Activated T-cell treated with anti-CD3 and anti-CD28 coated beads for 4 hours (primary cell): ENCODE results near the gene PPP3CA.
"Not testable (repeated sequence)": the region's sequence is repeated elsewhere in the genome, so short reads cannot be mapped to it uniquely, and the experiment has no call there.

ENCODE experiments used
- DNase-seq: peaks from one replicate; pipeline ENCODE4 v3.0.0-alpha.2; 2020

Gene PPP3CA

GRCh38 chr4:101033986-101034385 lies 313.3 kb downstream of the PPP3CA start:
- no peak for DNase-seq

DNA sequence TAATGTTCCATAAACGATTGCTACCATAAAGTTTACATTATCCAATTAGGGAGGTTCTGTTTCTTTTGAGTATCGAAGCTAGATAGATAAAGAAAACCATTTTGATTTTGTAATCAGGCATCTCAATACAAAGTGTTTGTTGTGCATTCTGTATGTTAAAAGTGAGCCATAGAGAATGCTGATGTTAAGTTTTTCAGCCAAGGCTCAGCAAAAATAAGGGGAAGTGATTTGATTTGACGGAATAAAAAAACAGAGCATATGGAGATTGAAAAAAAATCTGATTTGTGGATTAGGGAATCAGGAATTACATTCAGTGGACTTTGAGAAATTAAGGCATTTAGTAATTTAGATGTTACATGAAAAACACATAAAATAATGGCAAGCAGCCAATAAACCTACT lies 314.8 kb downstream of the PPP3CA start:
- no peak for DNase-seq

DNA sequence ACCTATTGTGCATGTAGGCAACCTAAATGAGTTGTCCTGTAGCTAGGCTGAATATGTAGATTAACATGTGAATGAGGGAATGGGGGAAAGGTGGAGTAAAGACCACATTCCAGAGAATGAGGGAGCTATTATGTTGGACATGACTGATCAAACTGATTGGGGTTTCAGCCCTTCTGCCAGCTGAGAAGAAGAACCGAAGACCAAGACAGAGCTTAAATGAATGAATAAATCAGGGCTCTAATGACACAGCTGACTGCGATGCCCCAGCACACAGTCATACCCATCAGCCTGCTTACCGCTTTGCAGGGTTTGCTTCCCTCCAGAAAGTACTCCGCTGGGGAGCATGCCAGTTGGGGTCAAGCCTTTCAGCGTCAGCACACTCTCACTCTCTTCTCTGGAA lies 315.4 kb downstream of the PPP3CA start:
- no peak for DNase-seq

DNA sequence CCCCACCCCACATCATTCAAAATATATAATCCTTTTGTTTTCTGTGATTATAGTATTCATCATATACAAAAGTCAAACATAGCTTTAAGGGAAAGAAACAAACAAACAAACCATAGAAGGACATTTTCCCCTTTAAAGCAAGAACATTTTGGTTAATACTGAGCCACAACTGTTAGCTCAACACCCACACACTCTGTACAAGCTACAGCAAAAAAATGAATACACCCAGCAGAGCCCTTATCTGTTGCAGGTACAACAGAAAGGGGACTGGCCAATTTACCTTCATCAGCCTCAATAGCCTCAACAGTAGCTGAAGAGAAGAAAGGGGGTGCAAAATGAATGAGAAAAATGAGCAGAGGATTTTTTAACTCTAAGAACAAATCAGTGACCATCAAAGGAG lies 318.4 kb downstream of the PPP3CA start:
- DNase-seq = no peak

- DNase-seq = no peak
Observed at GRCh38 chr4:101027721-101028120, 319.6 kb downstream of the PPP3CA start.

GRCh38 chr4:101025755-101026154 lies 321.6 kb downstream of the PPP3CA start:
- no peak for DNase-seq

GRCh38 chr4:101022151-101023024 lies 324.9 kb downstream of the PPP3CA start:
- no peak for DNase-seq

DNA sequence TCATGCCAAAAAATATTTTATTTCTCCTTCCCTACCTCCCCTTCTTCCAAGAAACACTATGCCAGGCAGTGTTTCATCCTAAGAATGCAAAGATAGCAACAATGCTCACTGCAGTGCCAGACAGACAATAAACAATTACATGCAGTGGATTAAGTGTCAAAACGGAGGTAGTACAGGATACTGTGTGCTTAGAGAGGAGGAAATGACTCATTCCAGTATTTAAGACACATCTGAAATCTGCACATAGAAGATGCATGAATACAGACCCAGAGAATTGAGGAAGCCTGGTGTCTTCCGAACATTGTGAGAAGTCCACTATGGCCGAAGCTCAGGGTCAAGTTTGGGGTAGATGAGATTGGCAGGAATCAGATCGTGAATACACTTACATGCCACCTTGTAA lies 326.4 kb downstream of the PPP3CA start:
- no peak for DNase-seq

DNA sequence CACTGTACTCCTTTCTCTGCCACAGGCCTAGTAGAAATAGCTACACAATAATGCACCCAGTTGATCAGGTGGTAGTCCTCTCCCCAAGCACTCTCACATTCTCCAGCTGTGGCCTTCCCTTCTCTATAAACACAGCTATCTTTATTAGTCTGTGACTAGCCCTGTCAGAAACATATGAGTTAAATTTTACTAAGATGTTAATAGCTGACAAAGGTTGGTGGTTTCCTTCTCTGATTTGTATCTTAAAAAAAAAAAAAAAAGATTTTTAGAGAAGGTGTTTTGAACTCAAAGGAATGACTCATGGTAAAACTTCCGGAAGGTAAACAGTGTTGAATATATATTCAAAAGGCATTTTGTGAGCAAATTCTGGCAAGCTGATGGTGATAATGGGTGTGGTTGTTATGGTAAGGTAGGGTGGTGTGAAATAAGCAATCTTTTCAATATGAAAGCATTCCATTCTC lies 327.4 kb downstream of the PPP3CA start:
- DNase-seq = no peak

DNA sequence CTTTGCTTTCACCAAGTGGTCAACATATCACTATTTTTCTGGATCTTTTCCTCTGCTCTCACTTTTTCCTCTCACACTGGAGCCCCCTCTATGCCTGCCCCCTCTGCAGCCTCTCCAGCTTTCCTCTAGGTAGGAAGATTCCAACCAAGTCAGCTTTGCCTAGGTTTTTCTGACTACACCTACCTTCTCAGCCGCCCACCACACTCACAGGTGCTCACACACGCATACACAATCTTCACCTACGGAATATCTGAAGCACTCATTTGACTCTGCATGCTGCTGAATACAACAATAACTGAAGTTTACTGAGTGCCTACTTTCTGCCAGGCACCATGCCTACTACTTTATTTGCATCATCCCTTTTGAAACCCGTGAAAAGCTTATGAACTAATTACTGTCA lies 328.0 kb downstream of the PPP3CA start:
- no peak for DNase-seq

DNA sequence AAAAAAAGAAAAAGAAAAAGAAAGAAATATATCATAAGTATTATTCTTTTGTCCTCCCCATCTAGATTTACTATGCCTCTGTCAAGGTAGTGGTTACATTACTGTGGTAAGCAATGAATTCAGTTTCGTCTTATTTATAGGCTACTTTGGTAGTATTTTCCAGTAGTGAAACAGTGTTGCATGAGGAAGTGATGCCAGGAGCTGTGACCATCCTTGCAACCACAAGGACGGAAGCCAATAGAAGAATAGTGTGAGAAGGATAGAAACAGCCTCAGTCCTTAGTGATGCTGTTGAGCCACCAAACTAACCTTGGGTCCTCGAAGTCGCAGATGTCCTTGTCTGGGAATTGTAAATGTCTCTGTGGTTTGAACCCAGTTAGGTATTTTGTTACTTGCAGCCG lies 328.5 kb downstream of the PPP3CA start:
- no peak for DNase-seq

GRCh38 chr4:101014417-101014816 lies 332.9 kb downstream of the PPP3CA start:
- DNase-seq = no peak

DNA sequence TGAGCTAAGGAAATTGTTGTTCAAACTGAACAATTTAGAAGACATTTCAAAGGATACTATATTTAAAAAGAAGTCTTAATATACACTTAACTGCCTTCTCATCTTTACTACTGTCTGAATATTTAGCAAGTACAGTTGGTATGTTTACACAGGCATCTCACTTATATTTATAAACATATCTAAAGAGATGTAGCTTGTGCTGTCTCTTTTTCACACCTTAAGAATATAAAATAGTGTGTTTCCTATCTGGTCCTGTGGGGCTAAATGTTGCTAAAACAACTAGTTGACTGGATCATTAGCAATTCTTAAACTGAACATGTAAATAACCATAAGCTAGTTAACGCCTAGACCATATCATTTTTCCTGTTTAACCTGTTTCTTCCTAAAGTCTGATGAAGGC lies 336.3 kb downstream of the PPP3CA start:
- no peak for DNase-seq

DNA sequence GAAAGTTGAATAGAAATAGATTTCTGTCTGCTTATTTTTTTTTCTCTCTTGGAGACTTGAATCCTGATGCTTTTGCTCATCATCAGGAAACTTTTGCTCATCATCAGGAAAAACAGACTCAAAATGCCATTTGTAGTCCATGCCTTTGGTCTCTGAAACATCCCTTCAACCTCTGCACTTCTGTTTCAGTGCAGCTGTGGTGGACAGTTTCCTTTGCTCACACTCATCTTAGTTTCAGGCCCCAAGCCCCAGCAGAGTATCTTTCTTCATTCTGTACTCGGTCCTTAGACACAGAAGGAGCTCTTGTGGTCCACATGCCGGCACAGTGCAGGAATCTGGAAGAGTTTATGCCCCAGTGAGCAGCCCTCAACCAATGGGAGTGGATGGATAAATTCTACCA lies 337.9 kb downstream of the PPP3CA start:
- no peak for DNase-seq

DNA sequence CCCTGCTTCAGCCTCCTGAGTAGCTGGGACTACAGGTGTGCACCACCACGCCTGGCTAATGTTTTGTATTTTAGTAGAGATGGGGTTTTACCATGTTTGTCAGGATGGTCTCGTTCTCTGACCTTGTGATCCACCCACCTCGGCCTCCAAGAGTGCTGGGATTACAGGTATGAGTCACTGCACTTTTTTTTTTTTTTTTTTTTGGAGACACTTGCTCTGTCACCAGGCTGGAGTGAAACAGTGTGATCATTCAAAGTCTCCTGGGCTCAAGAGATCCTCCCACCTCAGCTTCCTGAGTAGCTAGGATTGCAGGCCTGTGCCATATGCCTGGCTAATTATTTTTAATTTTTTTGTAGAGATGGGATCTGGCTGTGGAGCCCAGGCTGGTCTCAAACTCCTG lies 338.8 kb downstream of the PPP3CA start:
- no peak for DNase-seq

- no peak for DNase-seq
Observed at GRCh38 chr4:101005659-101006058, 341.7 kb downstream of the PPP3CA start.

- DNase-seq = no peak
Observed at GRCh38 chr4:101000496-101000895, 346.8 kb downstream of the PPP3CA start.

GRCh38 chr4:100995671-100996070 lies 351.7 kb downstream of the PPP3CA start:
- DNase-seq = no peak

- DNase-seq = not testable (repeated sequence)
Observed at GRCh38 chr4:100995002-100995401, 352.3 kb downstream of the PPP3CA start.

- DNase-seq = not testable (repeated sequence)
Observed at GRCh38 chr4:100991332-100992069, 355.8 kb downstream of the PPP3CA start.

DNA sequence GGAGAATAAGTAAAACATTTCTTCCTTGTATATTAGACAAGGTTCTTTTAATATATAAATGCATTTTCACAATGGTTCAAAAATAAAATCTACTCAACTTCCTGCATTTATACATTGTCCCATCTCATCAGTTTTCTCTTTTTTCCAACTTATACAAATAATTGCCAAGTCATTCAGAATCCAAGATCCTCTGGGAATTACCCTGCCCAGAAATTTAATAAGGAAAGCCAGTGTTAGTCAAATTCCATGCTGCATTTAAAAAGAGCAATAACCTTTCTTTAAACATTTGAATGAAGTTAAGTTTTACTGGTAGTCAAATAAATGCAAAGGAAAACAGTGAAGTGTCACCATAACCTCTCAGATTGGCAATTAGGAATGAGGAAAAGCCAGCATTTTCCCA lies 357.9 kb downstream of the PPP3CA start:
- no peak for DNase-seq

- DNase-seq = no peak
Observed at GRCh38 chr4:100988876-100989275, 358.4 kb downstream of the PPP3CA start.

DNA sequence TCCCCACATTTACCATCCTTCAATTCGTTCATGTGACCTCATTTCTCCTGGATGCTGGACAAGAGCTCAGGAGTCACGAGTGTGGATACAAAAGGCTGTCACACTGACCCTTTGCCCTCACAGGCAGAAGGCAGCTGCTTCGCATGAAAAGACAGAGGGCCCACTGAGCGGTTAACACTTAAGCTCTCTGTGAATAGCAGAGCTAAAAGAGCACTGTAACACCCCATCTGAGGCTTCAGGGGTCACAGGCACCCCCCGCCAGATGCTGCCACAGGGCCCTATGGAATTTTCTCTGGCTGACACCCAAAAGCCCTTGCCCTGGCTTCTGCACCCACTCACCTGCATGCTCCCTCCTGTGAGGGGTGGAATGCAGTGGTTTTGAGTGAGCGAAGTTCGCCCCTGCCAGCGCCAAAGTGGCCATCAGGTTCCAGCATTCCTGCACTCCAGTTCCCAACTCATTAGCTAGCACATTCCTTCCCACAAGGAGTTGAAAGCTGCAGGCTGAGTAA lies 360.9 kb downstream of the PPP3CA start:
- no peak for DNase-seq

DNA sequence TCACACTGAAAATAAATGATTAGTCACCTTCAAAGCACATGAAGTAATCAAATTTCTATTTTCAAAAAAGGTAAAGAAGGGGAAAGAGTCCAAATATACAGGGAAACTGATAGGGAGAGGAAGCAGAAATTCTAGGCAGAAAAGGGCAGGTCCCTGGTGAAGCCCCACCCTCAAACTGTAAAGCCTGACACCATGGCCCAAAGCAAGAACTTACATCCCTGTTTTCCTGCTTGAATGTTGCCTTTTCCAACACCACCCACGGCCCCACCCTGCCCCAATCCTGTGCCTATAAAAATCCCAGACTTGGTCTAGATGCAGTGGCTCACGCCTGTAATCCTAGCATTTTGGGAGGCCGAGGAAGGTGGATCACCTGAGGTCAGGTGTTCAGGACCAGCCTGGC lies 361.8 kb downstream of the PPP3CA start:
- no peak for DNase-seq
